ENCODE data around the gene ITGA3. TPM values are rescaled to one million over a fixed set of nuclear protein-coding genes. Genes with fewer than 3 reads are reported as not detected.

The ITGA3 gene
- polyA plus RNA-seq, 1 of the 3 experiments (the other 2 are of a cell fraction): 766 TPM

DNA sequence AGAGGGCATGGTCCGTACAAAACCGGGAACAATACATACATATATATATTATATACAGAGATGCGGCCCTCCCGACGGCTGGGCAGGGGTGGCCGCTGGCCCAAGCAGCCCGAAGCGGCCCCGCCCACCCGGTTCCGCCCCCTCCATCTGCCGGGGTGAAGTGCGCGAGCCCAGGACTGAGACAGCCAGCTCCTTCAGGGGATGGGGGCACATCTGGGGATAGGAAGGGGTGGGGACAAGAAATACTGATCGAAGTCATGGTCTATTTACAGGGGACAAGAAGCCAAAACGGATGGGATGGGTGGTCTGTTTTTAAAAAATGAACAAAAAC is 77.8 kb downstream of the ITGA3 start:
- Histone ChIP-seq H3K9ac (no peak overlapping the region), H3K36me3 (replicated peaks in 1 of 2; ENCODE audit: control insufficient read depth in 1 of 2, insufficient read depth in 2 of 2, low read length in 1 of 2) (peaks cover 17 to 37% of the 10 kb centered on the region in 2 experiments), H3K4me1 (ENCODE audit: control insufficient read depth in 1 of 2, insufficient read depth in 2 of 2, low read depth in 1 of 2, low read length in 1 of 2) (peaks cover 20% of the 10 kb centered on the region in 2 experiments; a peak in 3 of 4 replicates), H3K27ac (ENCODE audit: low read depth in 2 of 2, low read length in 1 of 2) (peak overlapping the region; percentile 48 to 69), H2AFZ (ENCODE audit: low read depth) (no peak overlapping the region), H3K4me2 (no peak overlapping the region), H4K20me1 (ENCODE audit: insufficient read depth) (0 out of 2 replicates have a peak, but pooled peaks cover 3% of the 10 kb centered on the region), H3K9me3 (no peaks in the 10 kb centered on the region), H3K9me2 (no peaks in the 10 kb centered on the region), H3K4me3 (ENCODE audit: low read depth in 2 of 2, low read length in 1 of 2) (no peak overlapping the region), H3K79me2 (ENCODE audit: insufficient read depth) (no peaks in the 10 kb centered on the region), H3K27me3 (ENCODE audit: insufficient read depth) (no peaks in the 10 kb centered on the region), H3F3A (replicated peaks; ENCODE audit: insufficient read depth) (peaks cover 29% of the 10 kb centered on the region)
- DNase-seq: no peak
- no peak for TF ChIP-seq PBX3 (IDR thresholded peaks at IDR 0.05)
- TF ChIP-seq RAD21 (IDR thresholded peaks at IDR 0.05; ENCODE audit: low read length): no peak
- no peak for TF ChIP-seq NFIC (IDR thresholded peaks at IDR 0.05; ENCODE audit: borderline replicate concordance)
- TF ChIP-seq SMC3 (IDR thresholded peaks at IDR 0.05; ENCODE audit: low read depth, low read length): no peak
- no peak for TF ChIP-seq RFX5 (IDR thresholded peaks at IDR 0.05; ENCODE audit: low read length)
- TF ChIP-seq CHD2 (IDR thresholded peaks at IDR 0.05; ENCODE audit: low read length, partially characterized antibody): no peak
- no peak for TF ChIP-seq EZH2phosphoT487 (IDR thresholded peaks at IDR 0.05; ENCODE audit: borderline replicate concordance, low read depth)
- POLR2A ChIA-PET: no interaction called here
- CTCF ChIA-PET: interaction anchor here (1.4 to 2.8 kb wide), 3 partner anchors 12 to 40 kb away, joined by 3 to 23 read pairs (median 7); no protein-coding TSS in a partner anchor
- 84% methylated on average over 16 of the region's 16 CpGs for WGBS (ENCODE audit: low lambda C conversion rate)

DNA sequence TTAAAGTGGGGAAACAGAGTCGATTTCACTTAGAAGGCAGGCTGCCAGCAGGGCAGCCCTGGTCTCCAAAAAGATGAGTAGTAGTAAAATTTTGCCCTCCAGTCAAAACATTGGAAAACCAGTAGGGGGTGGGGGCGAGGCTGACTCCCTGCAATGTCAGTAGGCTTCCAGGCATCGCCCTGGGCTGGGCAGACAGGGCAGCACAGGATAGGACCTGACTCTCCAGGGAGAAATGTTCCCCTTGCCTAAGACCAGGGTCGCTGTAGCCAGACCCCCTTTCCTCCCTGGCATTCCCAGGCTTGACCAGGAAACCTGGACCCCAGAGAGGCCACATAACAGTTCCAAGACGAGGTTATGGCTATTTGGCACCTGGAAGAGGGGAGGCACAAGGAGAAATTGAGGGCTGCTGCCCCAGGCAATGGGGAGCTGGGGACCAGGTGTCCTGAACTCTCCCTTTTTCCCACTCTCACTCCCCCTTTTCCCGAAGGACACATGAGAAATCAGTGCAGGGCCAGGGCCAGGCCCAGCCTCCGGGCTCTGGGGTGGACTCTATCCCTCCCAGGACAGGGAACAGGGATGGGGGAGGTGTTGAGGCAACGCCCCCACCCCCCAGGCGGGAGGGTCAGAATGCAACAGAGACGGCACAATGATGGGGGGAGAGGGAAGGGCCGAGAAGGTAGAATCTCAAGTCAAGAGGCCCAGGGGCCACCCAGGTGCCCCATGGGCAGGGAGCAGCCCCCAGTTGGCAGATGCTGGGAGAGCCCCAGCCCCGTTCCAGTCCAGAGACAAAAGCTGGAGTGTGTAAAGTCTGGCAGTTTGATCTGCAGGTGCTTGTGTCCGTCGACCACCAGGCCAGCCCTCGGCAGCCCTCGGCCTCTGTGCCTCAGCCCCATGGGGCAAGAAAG is 78.5 kb downstream of the ITGA3 start:
- no peak overlapping the region for H3K4me2 ChIP-seq
- H4K20me1 ChIP-seq (ENCODE audit: insufficient read depth): peaks cover 6% of the 10 kb centered on the region
- no peak overlapping the region for H3K27ac ChIP-seq (ENCODE audit: low read depth in 2 of 2, low read length in 1 of 2)
- 86% methylated on average over 14 of the region's 16 CpGs for WGBS (ENCODE audit: low lambda C conversion rate)
- no peak overlapping the region for H3K4me3 ChIP-seq (ENCODE audit: low read depth in 2 of 2, low read length in 1 of 2)
- H3K9me3 ChIP-seq: no peaks in the 10 kb centered on the region
- CTCF ChIA-PET: interaction anchor here (1.1 to 9.3 kb wide), 7 partner anchors 16 to 41 kb away, joined by 4 to 169 read pairs (median 7); partner anchors contain the start of genes PDK2 and PPP1R9B
- POLR2A ChIA-PET: interaction anchor here (0.7 kb wide), 1 partner anchor 26 kb away, joined by 3 read pairs; no protein-coding TSS in a partner anchor
- peaks cover 24 to 44% of the 10 kb centered on the region in 2 experiments for H3K36me3 ChIP-seq (replicated peaks in 1 of 2; ENCODE audit: control insufficient read depth in 1 of 2, insufficient read depth in 2 of 2, low read length in 1 of 2)
- no peaks in the 10 kb centered on the region for H3K27me3 ChIP-seq (ENCODE audit: insufficient read depth)
- no peak for DNase-seq
- H3K9me2 ChIP-seq: no peaks in the 10 kb centered on the region
- H2AFZ ChIP-seq (ENCODE audit: low read depth): no peak overlapping the region
- peaks cover 17 to 20% of the 10 kb centered on the region in 2 experiments; a peak in 3 of 4 replicates for H3K4me1 ChIP-seq (ENCODE audit: control insufficient read depth in 1 of 2, insufficient read depth in 2 of 2, low read depth in 1 of 2, low read length in 1 of 2)
- H3F3A ChIP-seq (replicated peaks; ENCODE audit: insufficient read depth): peaks cover 30% of the 10 kb centered on the region
- H3K79me2 ChIP-seq (ENCODE audit: insufficient read depth): peaks cover 2% of the 10 kb centered on the region; the same call in 1 of the 2 replicates
- H3K9ac ChIP-seq: no peak overlapping the region
- no peak for TF ChIP-seq NRF1 (IDR thresholded peaks at IDR 0.05; ENCODE audit: low read depth, low read length)
- TF ChIP-seq, protein P1, sequence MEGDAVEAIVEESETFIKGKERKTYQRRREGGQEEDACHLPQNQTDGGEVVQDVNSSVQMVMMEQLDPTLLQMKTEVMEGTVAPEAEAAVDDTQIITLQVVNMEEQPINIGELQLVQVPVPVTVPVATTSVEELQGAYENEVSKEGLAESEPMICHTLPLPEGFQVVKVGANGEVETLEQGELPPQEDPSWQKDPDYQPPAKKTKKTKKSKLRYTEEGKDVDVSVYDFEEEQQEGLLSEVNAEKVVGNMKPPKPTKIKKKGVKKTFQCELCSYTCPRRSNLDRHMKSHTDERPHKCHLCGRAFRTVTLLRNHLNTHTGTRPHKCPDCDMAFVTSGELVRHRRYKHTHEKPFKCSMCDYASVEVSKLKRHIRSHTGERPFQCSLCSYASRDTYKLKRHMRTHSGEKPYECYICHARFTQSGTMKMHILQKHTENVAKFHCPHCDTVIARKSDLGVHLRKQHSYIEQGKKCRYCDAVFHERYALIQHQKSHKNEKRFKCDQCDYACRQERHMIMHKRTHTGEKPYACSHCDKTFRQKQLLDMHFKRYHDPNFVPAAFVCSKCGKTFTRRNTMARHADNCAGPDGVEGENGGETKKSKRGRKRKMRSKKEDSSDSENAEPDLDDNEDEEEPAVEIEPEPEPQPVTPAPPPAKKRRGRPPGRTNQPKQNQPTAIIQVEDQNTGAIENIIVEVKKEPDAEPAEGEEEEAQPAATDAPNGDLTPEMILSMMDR (IDR thresholded peaks at IDR 0.05): peak; percentile 19; the same call in 1 of the 2 replicates
- no peak for TF ChIP-seq SMC3 (IDR thresholded peaks at IDR 0.05; ENCODE audit: low read depth, low read length)
- no peak for TF ChIP-seq FOSL2 (IDR thresholded peaks at IDR 0.05; ENCODE audit: borderline replicate concordance, low read depth)
- no peak for TF ChIP-seq MEF2A (IDR thresholded peaks at IDR 0.05; ENCODE audit: borderline replicate concordance, low read depth)
- no peak for TF ChIP-seq ZBTB33 (IDR thresholded peaks at IDR 0.05; ENCODE audit: borderline replicate concordance, low read depth)
